Suppressor macrophage treated with lipopolysaccharide for 1 hour (primary cell): Measurements from ENCODE around the gene COLQ.
"Not testable (repeated sequence)": the region's sequence is repeated elsewhere in the genome, so short reads cannot be mapped to it uniquely, and the experiment has no call there.

ENCODE experiments used
- DNase-seq, 3 donors: peaks; one replicate each; pipeline ENCODE4 v3.0.0-alpha.2; 2020 to 2022

COLQ gene

GRCh38 chr3:15452961-15453360 lies 68.5 kb downstream of the COLQ start:
- DNase-seq: no peak

- no peak for DNase-seq
Observed at GRCh38 chr3:15452156-15452555, 69.3 kb downstream of the COLQ start.

- DNase-seq: no peak
Observed at GRCh38 chr3:15451216-15452113, 70.0 kb downstream of the COLQ start.

- no peak for DNase-seq
Observed at GRCh38 chr3:15450438-15451215, 70.9 kb downstream of the COLQ start.

GRCh38 chr3:15449489-15450224 lies 71.8 kb downstream of the COLQ start:
- no peak for DNase-seq

- no peak for DNase-seq
Observed at GRCh38 chr3:15443826-15444524, 77.5 kb downstream of the COLQ start.

- peak; percentile 67 to 74 (median 74) for DNase-seq
Observed at GRCh38 chr3:15440891-15441290, 80.6 kb downstream of the COLQ start.

- DNase-seq: peak in 2 of 3 donors; percentile 31 to 47
Observed at GRCh38 chr3:15439476-15439875, 82.0 kb downstream of the COLQ start.

- DNase-seq: peak; percentile 69 to 90 (median 83)
Observed at GRCh38 chr3:15438983-15439382, 82.5 kb downstream of the COLQ start.

GRCh38 chr3:15436246-15436645 lies 85.3 kb downstream of the COLQ start:
- no peak for DNase-seq

GRCh38 chr3:15434756-15435155 lies 86.8 kb downstream of the COLQ start:
- DNase-seq: no peak

- DNase-seq: no peak
Observed at GRCh38 chr3:15433531-15433930, 88.0 kb downstream of the COLQ start.

GRCh38 chr3:15431256-15431837 lies 90.2 kb downstream of the COLQ start:
- DNase-seq: no peak

- no peak for DNase-seq
Observed at GRCh38 chr3:15430624-15431023, 90.9 kb downstream of the COLQ start.

GRCh38 chr3:15429080-15429479 lies 92.4 kb downstream of the COLQ start:
- no peak for DNase-seq

- DNase-seq: peak; percentile 78 to 94 (median 89)
Observed at GRCh38 chr3:15428539-15428938, 93.0 kb downstream of the COLQ start.

- DNase-seq: peak in 1 of 3 donors; percentile 57
Observed at GRCh38 chr3:15427981-15428380, 93.5 kb downstream of the COLQ start.

GRCh38 chr3:15427182-15427880 lies 94.2 kb downstream of the COLQ start, which contains the start of the genes EAF1 and METTL6:
EAF1 (plus strand) TSS chr3:15427598; CDS start chr3:15427780, 182 bp downstream.
METTL6 (minus strand) TSS chr3:15427544; CDS start chr3:15426511, 1,033 bp downstream.
- peak; percentile 95 to 97 (median 95) for DNase-seq

- no peak for DNase-seq
Observed at GRCh38 chr3:15426579-15427118, 94.9 kb downstream of the COLQ start.

GRCh38 chr3:15420871-15421270 lies 100.6 kb downstream of the COLQ start:
- no peak for DNase-seq

GRCh38 chr3:15410966-15411365 lies 110.5 kb downstream of the COLQ start:
- not testable (repeated sequence) for DNase-seq
